ENCODE measurements around the gene PDCD11. TPM values are rescaled to one million over a fixed set of nuclear protein-coding genes. Genes with fewer than 3 reads are reported as not detected.

PDCD11 gene
- total and polyA plus RNA-seq, 2 of the 8 experiments (the other 6 are each of a cell fraction or from before 2014, with no cell fraction given) = 18.1 to 79.1 TPM

DNA sequence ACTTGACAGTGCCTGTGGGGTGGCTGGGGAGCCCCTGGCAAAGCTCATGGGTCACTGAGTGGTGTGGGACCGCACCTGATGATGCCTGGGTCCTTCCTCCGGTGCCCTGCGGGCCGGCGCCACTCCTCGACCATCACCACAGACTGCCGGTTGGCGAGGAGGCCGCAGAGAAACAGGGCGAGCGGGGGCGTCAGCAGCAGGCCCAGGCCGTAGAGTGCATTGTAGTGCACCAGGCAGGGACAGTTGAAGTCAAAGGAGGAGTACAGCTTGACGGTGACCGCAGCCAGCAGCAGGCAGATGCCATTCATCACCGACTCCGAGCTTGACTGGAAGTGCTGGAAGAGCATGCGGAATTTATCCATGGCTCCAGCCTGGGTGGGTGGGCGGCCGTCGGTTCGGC lies 82.2 kb downstream of the PDCD11 start (continued):
- TF ChIP-seq KDM5A (IDR thresholded peaks at IDR 0.05; ENCODE audit: low read length) (no peak), CHD7 (IDR thresholded peaks at IDR 0.05; ENCODE audit: insufficient replicate concordance, low read length) (no peak), SIRT6 (IDR thresholded peaks at IDR 0.05; ENCODE audit: low read length) (no peak), EP300 (IDR thresholded peaks at IDR 0.05; ENCODE audit: borderline replicate concordance in 1 of 2, low read depth in 2 of 2, low read length in 2 of 2) (no peak), USF2 (IDR thresholded peaks at IDR 0.05; ENCODE audit: low read length) (no peak)
